ENCODE results near the gene BLACAT1.

BLACAT1 gene

DNA sequence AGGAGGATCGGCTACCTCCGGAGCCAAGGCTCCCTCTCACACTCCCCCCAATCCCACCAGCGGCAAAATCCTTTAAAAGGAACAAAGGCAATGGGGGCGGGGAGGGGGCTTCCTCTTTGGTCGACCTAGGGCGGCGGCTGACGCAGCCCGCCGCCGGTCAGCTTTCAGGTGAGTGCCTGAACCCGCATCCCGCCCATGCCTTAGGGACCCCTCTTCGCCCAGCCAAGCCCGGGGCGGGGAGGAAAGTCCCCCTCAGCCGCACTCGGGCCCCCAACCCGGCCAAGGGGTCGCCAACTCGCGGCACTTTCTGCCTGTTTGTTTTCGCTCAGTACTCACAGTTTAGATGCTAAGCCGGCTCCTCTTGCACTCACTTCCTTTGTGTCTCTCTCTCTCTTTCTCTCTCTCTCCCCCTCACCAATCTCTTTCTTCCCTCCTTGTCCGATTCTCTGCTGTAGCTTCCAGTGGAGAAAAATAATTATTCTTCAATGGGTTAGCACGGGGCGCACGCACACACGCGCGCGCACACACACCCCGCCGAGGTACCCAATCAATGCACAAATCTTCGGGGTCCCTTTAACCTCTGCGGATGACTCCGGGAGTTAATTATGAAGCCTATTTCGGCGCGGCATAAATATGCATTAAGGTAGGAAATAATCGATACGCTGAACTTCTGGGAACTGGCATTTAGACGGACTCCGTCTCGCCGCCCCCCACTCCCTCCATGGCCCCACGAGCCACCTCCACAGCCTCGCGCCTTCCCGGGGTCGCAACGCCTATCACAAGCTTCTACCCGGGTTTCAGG lies at the start of gene BLACAT1:
TSS of gene BLACAT1 (minus strand) at position 465 of the 802 bp plus-strand sequence.
- DNase-seq (ENCODE audit: low spot score), result no peak

DNA sequence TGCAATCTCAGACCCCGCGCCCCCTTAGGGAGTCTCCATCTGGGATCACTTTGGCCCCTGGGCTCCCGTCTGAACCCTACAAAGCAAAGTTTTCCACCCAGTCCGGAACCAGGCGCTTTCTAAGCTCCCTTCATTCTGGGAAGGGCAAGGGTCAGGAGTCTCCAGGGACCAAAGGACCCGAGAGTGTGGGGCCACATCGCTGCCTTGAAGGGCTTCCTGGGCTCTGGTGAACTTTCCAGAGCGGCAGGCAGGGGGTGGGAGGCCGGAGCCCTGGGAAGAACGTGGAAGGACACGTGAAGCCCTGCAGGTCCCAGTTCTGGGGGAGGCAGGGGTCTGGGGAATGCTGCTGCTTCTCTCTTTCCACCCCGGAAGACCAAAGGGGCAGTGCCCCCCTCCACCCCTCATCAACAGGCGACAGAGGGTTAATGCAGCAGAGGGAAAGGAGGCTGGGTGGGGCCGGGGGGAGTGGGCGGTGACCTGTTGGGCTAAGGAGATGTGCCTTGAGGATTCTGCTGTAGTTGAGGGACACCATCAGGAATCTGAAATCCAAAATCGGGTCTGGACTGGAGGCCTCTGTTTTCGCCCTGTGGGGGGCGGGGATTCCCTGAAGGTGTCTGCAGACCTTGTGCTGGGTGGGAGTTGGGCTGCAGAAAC lies 49.4 kb upstream of the BLACAT1 start:
- no peak for DNase-seq (ENCODE audit: low spot score)

DNA sequence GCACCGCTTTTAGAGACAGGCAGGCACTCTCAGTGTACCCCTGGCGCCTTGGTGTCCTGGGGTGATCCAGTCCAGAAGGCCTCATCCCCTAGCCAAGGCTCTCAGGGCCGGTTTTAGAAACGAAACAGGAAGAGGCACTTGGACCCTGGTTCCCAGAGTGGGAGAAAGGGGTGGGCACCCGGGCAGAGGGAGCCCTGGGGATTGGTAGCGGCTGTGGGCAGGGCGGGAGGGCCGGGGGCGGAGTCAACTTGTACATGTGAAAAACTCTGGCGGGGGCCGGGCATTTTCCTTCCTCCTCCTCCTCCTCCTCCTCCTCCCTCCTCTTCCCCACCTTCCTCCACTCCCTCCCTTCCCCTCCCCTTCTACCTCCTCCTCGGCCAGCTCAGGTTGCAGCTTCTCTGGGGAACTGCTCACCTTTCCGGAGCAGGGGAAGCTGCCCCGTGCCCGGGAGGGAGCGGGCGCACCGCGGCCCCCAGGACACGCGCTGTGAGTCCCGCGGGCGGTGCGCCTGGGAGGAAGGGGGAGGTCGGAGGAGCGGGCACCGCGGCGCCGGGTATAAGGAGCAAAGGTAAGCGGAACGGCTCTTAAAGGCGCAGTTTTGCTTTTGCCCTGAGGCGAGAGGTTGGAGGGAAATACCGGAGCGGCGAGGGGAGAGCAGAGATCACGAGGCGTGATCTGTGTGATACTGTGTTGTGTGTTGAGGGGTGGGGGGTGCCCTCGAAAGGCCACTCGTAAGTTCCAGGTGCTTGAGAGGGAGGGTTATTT lies 48.6 kb upstream of the BLACAT1 start, which contains the start of gene CDK18:
TSS of gene CDK18 (plus strand) at position 359 of the 765 bp plus-strand sequence. CDS start 18,499 bp downstream, outside the sequence.
- DNase-seq (ENCODE audit: low spot score), result peak; percentile 32

DNA sequence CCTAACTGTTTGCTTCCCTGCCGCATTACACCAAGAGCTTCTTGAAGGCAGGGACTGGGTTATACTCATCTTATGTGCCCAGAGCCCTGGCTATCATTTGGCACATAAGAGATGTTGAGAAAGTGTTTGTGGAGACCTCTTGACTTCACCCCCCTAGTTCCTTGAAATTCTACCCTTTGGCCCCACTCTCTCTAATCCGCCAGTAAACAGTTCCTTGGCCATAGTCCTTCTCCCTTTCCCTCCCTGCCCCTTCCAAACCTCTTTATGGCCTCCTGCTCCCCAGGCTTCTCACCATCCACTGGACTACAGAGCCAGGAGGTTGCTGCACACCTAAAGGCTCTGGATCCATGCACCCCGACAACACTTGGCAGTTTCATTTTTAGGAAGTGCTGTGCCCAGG lies 47.1 kb upstream of the BLACAT1 start:
- no peak for DNase-seq (ENCODE audit: low spot score)

DNA sequence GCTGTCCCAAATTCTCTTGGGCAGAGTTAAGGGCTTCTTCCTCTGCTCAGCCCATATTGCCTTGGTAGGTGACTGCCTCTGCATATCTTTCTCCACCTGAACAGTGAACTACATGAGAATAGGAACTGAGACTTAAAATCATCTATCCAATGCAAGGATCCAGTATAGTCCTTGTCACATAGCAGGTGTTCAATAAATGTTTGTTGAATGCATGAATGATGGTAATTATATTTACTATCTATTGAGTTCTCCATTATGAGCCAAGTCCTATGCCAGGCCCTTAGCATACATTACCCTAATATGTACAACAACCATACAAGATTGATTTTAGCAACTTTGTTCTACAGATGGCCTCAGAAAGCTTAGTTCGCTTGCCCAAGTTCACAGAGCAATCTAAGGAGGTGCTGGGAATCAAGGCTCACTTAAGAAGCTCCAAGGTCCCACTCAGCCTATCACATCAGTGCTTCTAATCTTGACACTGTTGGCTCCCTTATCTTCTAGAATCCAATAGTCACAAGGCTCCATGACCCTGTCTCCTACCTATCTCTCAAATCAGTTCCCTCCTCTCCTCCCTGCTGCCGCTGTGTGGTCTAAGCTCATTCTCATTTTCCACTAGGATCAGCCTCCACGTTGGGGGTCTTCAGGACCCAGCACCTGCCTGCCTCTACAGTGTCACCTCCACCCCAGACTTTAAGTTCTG lies 46.4 kb upstream of the BLACAT1 start:
- no peak for DNase-seq (ENCODE audit: low spot score)

DNA sequence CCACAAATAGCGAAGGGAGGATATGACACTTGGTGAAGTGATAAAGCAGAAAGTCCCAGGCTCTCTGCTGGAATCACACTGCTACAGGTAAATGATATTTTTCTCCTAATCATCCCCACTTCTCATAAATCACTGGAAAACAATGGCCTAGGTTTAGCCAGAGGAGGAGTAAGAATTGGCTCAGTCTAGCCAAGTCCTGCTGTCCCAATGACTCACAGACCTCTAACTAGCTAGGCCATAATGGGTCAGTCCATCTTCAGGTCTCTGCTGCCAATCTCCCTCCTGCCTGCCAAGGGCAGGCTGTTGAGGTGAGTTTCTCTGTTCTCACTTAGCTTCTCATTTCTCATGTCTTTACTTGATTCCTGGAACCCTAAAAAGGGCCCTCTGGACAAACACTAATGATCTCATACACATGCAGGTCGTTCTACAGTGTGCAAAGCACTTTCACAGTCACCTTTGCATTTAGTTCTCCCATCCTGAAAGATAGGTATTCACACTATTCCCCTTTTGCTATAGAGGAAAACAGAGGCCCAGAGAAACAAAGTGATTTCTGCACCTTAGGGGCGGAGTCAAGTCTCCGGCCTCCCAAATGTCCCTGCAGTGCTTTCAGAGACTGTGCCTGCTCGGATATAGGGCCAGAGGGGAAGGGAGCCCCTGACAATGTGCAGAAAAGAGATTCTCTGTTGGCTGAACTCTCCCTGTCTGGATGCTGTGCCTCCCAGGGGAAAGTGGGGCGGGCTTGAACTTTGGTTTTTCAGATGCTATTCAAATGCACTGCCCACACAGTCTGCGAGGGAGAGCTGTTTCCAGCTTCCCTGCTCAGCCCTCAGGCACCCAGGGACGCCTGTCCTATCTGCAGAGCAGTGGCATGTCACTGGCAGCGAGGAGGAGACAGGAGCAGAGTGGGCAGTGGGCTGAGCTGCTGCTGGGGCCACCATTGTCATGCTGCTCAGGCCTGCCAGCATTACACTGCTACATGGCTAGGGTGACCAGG lies 44.7 kb upstream of the BLACAT1 start:
- DNase-seq (ENCODE audit: low spot score), result no peak

DNA sequence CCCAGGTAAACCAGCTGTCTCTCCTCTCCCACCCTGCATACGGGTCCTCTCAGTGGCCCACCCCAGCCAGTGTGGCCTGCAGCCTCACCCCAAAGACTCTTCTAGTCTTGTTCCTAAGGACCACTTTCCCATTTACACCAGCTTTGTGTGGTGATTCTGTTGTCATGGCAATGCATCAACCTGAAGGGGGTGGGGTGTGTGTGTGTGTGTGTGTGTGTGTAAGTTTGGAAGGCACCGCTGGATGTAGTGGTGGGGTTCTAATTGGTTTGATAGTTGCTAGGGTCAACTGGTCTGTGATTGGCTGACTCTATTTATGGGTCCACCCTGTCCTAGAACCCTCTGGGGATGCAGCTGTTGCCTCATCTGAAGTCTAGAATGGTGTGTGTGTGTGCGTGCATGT lies 43.9 kb upstream of the BLACAT1 start:
- DNase-seq (ENCODE audit: low spot score), result no peak

DNA sequence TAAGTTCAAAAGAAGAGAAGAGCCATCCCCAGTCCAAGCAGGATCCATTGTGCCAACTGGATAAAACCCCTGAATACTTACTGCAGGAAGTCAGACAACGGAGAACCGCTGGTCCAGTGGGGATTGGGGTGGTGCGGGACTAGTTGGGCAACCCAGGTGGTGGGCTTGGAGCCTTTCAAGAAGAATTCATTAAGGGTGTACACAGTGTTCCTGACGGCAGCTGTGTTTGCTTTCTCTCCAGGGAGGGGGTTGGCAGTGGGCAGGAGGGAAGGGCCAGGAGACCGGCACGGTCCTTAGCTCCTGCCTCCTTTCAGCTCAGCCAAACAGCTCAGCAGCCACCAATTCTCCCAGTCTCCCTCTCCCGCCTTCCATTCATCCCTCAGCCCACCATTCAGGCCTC lies 41.5 kb upstream of the BLACAT1 start:
- no peak for DNase-seq (ENCODE audit: low spot score)

DNA sequence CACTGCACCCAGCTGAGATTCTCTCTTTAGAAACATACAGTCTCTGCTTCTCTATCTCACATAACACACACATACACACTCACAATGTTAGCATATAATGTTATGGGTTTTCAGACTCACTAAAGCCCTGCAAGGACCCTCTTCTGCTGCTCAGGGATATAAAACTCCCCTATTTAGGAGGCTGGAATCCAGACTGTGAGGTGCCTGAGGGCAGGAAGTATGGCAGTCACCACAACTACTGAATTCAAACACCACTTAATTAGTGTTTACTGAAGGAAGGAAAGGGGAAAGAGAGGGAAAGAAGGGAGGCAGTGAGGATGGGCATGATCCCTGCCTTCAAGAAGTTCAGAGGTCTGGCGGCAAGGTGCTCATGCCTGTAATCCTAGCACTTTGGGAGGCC lies 40.8 kb upstream of the BLACAT1 start:
- DNase-seq (ENCODE audit: low spot score), result no peak

DNA sequence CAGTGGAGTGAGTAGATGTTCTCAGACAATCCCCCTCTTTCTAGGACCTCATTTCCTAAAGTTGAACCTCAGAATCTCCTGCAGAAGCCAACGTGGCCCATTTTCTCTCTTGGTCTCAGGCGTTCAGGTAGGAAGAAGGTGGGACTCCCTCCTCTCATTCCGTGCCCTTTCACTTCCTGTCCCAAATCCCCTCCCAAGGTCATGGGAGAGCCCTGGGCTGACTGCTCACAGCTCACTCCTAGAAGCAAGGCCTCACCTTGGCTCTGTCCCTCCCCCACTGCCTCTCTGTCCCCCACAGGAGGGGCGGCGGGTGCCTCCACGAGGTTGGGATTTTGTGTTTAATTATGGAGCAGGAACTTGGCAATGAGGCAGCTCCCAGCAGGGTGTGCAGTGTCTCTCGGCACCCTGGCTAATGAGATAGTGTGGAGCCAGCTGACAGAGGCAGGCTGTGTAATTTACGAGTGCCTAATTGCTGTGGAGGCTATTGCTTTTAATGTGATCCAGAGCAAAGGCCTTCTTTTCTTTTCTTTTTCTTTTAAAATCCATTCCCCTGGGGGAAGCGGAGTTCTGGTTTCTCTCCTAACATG lies 39.5 kb upstream of the BLACAT1 start:
- no peak for DNase-seq (ENCODE audit: low spot score)

DNA sequence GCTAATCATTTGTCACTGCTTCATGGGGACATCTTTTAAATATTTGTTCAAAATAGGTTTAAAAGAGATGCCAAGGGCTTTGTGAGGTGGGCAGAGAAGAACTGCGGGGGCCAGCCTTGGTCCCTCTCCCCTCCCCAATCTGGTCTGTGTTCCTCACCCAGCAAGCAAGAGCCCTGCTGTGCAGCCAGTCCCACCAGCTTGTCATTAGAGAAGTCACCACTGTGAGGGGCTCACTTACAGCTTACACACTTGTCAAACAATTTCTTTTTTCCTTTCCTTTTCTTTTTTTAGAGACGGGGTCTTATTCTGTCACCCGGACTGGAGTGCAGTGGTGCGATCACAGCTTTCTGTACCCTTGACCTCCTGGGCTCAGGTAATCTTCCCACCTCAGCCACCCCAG lies 38.3 kb upstream of the BLACAT1 start:
- DNase-seq (ENCODE audit: low spot score), result no peak

DNA sequence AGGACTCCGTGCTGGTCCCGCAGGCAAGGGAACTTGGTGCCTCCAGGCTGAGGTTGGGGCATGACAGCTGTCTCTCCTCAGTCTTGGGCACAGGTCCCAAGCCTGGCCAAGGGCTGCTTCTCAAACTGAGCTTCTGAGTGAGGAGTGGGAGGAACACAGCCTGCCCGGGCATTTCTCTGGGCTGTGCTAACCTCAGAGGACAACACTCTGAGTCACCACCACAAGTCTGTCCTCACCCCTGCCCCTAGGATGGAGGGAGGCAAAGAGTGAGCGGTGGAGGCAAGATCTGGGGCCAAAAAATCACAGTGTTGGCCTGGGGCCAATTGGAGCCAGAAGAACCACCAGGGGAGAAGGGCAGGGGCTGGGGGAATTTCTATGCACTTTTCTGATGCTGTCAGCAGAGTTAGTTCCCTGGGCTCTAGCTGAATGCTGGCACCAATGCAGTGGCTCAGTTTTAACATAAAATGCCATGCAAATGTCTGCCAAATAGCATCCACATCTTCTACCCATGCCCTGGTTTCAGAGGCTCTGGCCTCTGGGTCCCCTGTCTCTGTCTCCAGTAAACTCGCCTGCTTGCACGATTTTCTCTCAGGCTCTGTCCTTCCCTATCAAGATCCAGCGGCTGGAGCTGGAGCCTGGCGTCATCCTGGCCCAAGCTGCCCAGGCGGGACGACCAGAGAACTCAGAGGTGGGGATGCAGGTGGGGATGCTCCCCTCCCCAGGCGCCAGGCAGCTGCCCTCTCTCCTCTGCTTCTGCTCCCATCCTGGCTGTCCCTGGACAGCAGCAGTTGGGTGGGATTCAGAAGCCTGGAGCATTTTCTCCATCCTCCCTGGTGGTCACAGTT lies 37.6 kb upstream of the BLACAT1 start:
- no peak for DNase-seq (ENCODE audit: low spot score)

DNA sequence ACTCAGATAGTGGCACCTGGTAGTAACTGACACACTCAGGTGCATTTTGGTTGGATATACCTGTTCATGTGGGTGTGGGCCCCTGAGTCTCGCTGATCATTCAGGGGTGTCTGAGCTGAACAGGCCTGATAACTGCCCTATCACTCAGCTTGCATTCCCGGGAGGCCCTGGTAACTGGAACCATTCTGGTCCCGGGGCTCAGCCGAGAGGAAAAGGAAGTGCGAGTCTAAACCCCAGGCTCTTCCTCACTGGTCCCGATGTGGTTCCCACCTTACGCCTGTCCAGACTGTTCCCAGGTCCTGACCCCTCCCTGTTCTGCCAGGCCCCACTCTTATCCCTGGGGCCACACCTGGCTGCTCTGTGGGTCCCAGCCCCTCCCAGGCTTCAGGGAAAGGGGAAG lies 36.9 kb upstream of the BLACAT1 start:
- no peak for DNase-seq (ENCODE audit: low spot score)

DNA sequence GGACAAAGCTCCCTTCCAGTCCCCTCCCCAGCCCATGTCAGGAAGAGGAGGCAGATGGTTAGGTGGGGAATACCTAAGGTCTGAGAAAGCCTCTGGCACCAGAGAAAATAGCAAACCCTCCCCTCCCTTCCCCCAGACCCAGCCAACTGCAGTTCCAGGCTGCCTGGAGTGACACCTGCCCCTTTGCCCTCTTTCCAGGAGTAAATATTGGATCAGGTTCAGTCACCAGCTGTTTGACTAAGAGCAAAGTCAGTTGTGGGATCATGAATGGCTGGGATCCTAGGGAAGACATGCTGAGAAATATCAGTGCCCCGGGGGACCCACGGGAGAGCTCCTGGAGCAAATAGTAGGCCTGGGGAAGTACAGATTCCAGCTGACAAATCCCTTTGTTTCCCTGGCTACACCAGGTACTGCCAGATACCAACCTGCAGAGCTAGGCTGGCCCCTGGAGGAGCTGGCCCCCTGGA lies 36.4 kb upstream of the BLACAT1 start:
- no peak for DNase-seq (ENCODE audit: low spot score)

DNA sequence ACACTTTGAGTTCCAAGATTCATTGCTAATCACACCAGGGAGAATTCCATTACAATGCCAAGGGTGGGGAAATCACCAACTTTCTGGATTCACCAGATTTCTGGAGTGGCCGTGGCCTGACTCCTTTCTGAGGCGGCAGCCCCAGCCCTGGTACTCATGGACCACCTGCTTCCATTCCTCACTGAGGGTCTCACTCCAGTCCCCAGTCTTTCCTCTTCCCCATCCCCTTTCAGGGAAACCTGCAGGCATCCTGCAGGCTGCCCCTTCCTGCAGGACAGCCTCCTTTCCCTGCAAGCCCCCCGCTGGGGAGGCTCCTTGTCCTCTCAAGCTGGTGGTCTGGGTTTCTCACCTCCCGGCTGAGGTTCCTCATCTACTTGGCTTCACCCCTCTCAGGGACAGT lies 35.9 kb upstream of the BLACAT1 start:
- no peak for DNase-seq (ENCODE audit: low spot score)

DNA sequence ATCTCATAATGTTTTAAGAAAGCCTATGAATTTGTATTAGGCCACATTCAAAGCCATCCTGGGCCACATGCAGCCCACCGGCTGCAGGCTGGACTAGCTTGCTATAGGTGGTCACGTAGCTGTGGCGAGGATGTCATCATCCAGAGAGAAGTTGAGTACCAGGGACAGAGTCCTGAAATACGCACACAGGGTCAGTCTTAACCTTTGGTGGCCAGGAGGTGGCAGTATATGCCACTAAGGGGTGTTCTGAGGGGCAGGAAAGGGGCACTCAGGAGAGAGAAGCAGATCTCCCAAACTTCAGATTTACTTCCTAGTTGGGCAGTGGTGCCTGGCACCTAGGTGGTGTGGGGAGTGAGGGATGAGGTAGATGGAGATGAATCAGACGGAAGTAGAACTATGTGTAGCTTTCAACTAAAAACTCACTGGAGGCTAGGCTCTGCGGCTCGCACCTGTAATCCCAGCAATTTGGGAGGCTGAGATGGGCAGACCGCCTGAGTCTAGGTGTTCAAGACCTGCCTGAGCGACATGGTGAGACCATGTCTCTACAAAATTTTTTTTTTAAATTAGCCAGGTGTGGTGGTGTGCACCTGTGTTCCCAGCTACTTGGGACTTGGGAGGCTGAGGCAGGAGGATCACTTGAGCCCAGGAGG lies 32.4 kb upstream of the BLACAT1 start:
- peak; percentile 51 for DNase-seq (ENCODE audit: low spot score)

DNA sequence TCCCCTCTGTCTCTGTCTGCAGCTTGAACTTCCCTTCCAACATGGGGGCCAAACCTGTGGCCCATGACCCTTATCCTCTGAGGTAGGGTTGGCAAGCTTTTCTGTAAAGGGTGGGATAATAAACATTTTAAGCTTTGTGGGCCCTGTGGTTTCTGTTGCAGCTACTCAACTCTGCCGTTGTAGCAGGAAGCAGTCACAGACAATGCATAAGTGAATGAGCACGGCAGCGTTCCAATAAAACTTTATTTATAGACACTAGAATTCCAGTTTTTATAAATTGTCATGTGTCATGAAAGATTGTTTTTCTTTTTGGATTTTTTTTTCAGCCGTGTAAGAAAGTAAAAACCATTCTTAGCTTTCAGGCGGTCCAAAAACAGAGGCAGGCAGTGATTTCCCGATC lies 30.4 kb upstream of the BLACAT1 start:
- DNase-seq (ENCODE audit: low spot score), result no peak

DNA sequence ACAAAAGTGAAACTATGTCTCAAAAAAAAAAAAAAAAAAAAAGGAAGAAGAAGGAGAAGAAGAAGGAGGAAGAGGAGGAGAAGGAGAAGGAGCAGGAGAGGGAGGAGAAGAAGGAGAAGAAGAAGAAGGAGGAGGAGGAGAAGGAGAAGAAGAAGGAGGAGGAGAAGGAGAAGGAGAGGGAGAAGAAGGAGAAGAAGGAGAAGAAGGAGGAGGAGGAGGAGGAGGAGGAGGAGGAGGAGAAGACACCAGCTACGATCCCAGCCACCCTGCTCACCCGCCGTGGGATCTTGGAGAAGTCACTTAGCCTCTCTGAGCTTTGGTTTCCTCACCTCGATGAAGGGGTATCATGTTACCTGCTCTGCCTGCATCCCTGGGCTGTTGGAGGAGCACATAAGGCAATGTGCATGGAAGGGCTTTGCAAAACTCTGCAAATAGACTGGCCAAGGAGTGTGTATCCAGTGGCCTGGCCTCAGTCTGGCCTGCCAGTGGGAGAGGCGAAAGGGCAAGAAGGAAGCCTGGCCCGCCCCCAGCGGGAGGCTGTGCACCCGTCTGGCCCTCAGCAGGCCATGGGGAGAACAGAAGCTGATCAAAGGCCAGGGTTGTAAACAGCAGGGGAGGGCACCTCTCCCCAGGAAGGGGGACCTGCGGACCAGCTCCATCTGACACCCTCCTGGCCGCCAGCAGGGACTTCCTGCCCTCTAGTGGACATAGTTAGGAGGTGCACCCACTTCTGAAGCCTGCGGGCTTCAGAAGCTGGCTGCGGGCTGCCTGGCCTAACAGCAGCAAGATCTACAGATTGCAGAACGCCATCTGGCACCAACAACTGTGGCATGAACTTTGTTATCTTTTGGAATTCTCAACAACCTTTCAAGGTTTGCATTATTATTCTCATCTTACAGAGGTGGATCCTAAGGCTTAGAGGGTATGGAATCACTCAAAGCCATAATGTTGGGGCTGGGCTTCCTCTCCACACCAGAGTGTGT lies 29.4 kb upstream of the BLACAT1 start:
- peak; percentile 78 for DNase-seq (ENCODE audit: low spot score)
